AG04449 (cell line): ENCODE data around the gene CD2AP.

Experiments used
- CTCF ChIA-PET: fragments of 350-600 bp; formaldehyde crosslinking; extraction: SDS; loops from one replicate; lab custom pipeline; 2021; ENCODE audit warnings: antibody characterized with exemption; lab: Yijun Ruan, JAX
- POLR2A ChIA-PET: fragments of 400-600, 350-600 bp; formaldehyde crosslinking; extraction: SDS; loops from one replicate; lab custom pipeline; 2020; ENCODE audit warnings: antibody characterized with exemption, inconsistent platforms; lab: Yijun Ruan, JAX
- DNase-seq: peaks from one replicate; pipeline ENCODE4 v3.0.0-alpha.2; 2010; ENCODE audit warnings: low read depth, low spot score
- H3K4me3 ChIP-seq: 2 replicates; pipeline ENCODE4 v1.5.1; 2011; ENCODE audit warnings: low read depth, mild to moderate bottlenecking, control low read depth, low read length
- TF ChIP-seq, protein P1 (sequence below): IDR thresholded peaks from one replicate; pipeline ENCODE4 v1.5.1; 2011; ENCODE audit warnings: mild to moderate bottlenecking, moderate library complexity, low read length, control low read depth, inconsistent platforms; ENCODE audit not compliant: insufficient read depth; ENCODE audit errors: missing control alignments

Gene CD2AP

DNA sequence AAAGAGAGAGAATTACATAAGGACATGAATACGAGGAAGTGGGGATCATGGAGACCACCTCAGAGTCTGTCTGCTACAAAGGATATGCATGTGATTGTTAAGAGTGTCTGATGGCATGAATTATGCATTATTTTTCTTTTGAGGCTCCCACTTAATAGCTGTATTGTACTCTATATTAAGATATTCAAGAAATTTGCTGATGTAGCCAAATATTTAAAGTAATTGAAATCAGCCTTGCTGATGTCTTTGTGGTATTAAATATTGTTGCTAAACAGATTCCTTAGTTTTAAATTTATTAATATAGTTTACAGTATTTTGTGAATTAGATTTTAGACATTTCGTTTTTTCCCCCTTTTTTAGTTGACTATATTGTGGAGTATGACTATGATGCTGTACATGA, 25.3 kb downstream of the CD2AP start:
- POLR2A ChIA-PET: no interaction called here
- TF ChIP-seq, protein P1, sequence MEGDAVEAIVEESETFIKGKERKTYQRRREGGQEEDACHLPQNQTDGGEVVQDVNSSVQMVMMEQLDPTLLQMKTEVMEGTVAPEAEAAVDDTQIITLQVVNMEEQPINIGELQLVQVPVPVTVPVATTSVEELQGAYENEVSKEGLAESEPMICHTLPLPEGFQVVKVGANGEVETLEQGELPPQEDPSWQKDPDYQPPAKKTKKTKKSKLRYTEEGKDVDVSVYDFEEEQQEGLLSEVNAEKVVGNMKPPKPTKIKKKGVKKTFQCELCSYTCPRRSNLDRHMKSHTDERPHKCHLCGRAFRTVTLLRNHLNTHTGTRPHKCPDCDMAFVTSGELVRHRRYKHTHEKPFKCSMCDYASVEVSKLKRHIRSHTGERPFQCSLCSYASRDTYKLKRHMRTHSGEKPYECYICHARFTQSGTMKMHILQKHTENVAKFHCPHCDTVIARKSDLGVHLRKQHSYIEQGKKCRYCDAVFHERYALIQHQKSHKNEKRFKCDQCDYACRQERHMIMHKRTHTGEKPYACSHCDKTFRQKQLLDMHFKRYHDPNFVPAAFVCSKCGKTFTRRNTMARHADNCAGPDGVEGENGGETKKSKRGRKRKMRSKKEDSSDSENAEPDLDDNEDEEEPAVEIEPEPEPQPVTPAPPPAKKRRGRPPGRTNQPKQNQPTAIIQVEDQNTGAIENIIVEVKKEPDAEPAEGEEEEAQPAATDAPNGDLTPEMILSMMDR: no peak
- CTCF ChIA-PET: no interaction called here
- H3K4me3 ChIP-seq: no peak overlapping the region
- no peak for DNase-seq

DNA sequence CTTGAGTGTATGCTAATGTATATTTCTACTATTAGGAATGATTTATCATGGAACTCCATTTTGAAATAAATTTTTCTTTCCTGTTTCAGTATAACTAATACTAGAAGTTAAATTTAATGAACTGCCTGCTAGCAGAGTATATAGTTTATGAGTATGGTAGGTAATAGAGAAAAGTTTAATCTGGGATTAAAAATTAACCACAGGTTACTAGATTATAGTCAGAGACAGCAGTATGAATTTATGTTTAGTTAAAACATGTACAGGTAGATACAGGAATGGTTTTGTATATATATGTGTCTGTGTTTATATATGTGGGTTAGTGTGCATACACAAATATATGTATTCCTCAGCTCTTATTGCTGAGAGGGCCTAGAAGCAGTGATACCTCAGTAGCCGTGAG, 32.3 kb downstream of the CD2AP start:
- CTCF ChIA-PET: no interaction called here
- POLR2A ChIA-PET: no interaction called here
- TF ChIP-seq, protein P1: no peak

DNA sequence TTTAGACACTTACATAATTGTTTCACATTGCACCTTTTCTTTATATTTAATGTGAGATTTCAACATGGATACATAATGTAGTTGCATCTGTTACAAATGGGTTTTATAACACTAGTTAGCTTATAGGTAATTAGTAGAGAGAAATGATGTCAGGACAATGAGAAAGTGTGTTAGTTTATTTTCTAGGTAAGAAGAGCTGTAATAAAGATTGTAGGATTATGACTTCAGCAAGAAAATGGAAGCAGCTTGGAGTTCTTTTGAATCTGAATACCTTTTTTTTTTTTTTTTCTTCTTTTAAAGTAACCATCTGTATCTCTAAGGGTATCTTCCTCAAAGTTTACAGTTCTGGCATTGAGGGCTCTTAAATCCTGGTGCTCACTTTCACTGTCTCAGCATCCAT, 35.3 kb downstream of the CD2AP start:
- TF ChIP-seq, protein P1: no peak
- POLR2A ChIA-PET: interaction anchor here (0.7 kb wide), 1 partner anchor 10 kb away, joined by 7 read pairs; no protein-coding TSS in a partner anchor
- no peak overlapping the region for H3K4me3 ChIP-seq
- CTCF ChIA-PET: interaction anchor here (1.4 kb wide), 1 partner anchor 118 kb away, joined by 4 read pairs; no protein-coding TSS in a partner anchor
- DNase-seq: no peak

More for the DNA sequence above, 32.3 kb downstream of the CD2AP start:
- no peak for DNase-seq
- H3K4me3 ChIP-seq: no peak overlapping the region

DNA sequence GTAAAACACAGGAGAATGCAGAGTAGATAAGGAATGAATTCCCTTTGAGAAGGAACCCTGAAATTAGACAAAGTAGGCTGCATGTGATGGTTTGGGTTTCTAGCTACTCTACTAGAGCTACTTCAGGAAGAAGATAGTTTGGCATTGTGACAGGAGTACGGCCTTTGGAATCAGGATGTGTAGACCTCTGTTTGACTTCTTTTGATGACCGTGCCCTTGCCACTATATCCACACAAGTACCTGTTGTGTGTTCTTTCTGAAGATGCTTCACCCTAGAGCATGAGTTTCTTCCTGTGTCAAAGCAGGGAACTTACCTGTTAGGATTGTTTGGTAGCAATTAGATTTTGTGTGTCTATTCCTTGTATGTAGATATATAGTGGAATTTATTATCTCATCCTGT, 41.7 kb downstream of the CD2AP start:
- ChIA-PET POLR2A (no interaction called here), CTCF (no interaction called here)
- no peak for DNase-seq
- TF ChIP-seq, protein P1: no peak
- H3K4me3 ChIP-seq: no peak overlapping the region

DNA sequence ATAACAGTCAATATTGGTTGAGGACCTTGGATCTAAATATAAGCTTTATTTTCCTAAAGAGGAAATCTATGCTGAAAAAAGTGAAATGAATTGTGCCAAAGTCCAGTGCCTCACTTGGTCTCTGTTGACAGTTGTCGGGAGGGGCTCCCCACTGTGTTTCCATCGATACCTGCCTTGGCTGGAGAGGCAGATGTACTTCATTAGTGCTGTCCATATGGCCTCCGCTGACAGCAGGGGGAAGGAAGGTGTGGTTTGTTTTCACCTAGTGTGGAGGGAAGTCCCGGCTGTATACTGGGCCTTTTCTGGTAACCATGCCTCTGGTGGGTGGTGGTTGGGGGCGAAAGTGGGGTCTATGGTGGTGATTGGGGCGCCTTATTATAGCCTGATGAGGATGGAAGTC, 42.7 kb downstream of the CD2AP start:
- no peak overlapping the region for H3K4me3 ChIP-seq
- ChIA-PET CTCF (no interaction called here), POLR2A (no interaction called here)
- DNase-seq: no peak
- TF ChIP-seq, protein P1: no peak

DNA sequence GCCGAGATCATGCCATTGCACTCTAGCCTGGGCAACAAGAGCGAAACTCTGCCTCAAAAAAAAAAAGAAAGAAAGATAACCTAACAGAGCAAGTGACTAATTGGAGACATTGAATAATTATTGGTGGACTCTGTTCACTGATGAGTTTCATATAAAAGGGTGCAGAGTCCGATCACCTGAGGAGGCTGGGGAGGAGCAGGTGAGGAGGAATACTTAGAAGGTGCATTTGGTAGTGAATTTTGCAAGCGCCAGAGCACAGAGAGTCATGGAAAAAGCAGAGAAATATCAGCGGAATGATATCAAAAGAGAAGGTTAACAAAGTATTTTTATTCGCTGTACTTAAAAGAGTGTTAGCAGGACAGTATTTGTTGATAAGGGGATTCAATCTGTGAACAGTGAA, 44.4 kb downstream of the CD2AP start:
- no peak overlapping the region for H3K4me3 ChIP-seq
- POLR2A ChIA-PET: no interaction called here
- no peak for DNase-seq
- TF ChIP-seq, protein P1: no peak
- CTCF ChIA-PET: no interaction called here
